Left colon (tissue), 2 donors: ENCODE measurements around the gene ZNF737. TPM values are rescaled to one million over a fixed set of nuclear protein-coding genes. Genes with fewer than 3 reads are reported as not detected.
"Not testable (repeated sequence)": the region's sequence is repeated elsewhere in the genome, so short reads cannot be mapped to it uniquely, and the experiment has no call there.

Source experiments
- ATAC-seq: fragments of 200-7000 bp; cut with Tn5 transposase; one replicate; pipeline ENCODE4 v1.9.1; 2020; ENCODE audit warnings: mild to moderate bottlenecking, moderate library complexity
- DNase-seq, 2 donors: peaks; one replicate each; pipeline ENCODE4 v3.0.0-alpha.2; 2020
- intact Hi-C, 2 donors: fragments of 100-400 bp; cut with DNase I in 1 of 2; cut with micrococcal nuclease in 1 of 2; formaldehyde crosslinking; loops; one replicate each; pipeline versions ENCODE4 v1.11.2 to v1.14.0; 2022; cut with DNase I, micrococcal nuclease
- long read RNA-seq: library from polyadenylated mRNA; unstranded; transcript quantifications from one replicate; pipeline ENCODE4 v2.0.0, GENCODE V29; 2021
- total RNA-seq, 2 donors: library from RNA; stranded (reverse); fragmentation: NEBNext Ultra II Directional; extraction: Animal tissue kit (Norgen Biotek cat#: 25700); gene quantifications; one replicate each; pipeline ENCODE4 v1.2.1, GENCODE V29; 2021
- donor health status: DM: no; HTN: no; CAD: no.
- donor health status: DM: yes; HTN: yes; CAD: no.

Gene ZNF737
- 1 to 10 TPM; 8.7 TPM for total RNA-seq
- long read RNA-seq, partial matches to known transcripts, result 0 of 5 reads
- long read RNA-seq, other reads (novel, unspliced or antisense), result 2 of 5 reads

- DNase-seq (peak; percentile 95 to 98), ATAC-seq (peak; percentile 98)
- intact Hi-C loops, result no loop called here
Observed at GRCh38 chr19:20565321-20566018, at the start of gene ZNF737. Gene ZNF737 (minus strand): TSS chr19:20565781. CDS start chr19:20565640, 141 bp downstream.

- intact Hi-C loops, ATAC-seq, DNase-seq: not testable (repeated sequence)
Observed at GRCh38 chr19:20614971-20615370, 49.4 kb upstream of the ZNF737 start.

GRCh38 chr19:20612711-20613316 lies 47.2 kb upstream of the ZNF737 start:
- no peak for DNase-seq
- intact Hi-C loops, result no loop called here
- no peak for ATAC-seq

GRCh38 chr19:20611866-20612265 lies 46.3 kb upstream of the ZNF737 start:
- ATAC-seq, result no peak
- DNase-seq, result no peak
- intact Hi-C loops, result no loop called here

DNA sequence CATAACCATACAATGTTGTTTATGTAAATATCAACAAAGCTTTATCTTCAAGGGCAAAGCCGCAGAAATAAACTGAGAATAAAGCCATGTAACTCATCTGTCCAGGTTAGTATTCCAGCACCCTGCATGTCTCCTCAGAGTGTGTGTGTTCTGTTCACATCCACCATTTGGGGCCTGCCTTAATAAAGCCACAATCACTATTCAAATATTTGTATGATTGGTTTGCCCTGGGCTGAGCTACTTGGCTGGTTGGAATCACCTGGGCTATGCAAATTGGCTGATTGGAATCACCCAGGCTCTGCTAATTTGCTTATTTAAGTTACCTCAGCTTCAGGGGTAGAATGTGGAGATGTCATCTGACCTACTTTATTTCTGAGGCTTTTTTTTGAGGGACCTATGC lies 42.4 kb upstream of the ZNF737 start:
- DNase-seq (no peak), ATAC-seq (no peak)
- intact Hi-C loops, result no loop called here

DNA sequence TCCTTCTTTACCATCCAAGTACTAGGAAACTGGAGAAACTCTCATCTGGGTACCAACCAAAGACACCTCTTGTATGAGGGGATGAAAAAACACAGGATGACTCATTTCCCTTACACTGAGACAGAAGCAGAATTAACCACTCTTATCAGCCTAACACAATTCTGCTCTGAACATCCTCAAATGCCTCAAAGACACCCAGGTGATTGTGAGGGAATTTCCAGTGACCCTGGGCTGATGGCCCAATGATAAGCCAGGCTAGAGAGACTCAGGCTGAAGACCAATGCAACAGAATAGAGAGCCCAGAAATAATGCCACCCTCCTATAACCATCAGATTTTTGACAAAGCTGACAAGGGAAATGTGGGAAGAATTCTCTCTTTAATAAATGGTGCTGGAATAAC lies 7.0 kb downstream of the ZNF737 start:
- DNase-seq (no peak), ATAC-seq (no peak)
- intact Hi-C loops, result no loop called here

GRCh38 chr19:20558011-20558410 lies 7.6 kb downstream of the ZNF737 start:
- intact Hi-C loops, result no loop called here
- DNase-seq (no peak), ATAC-seq (no peak)

DNA sequence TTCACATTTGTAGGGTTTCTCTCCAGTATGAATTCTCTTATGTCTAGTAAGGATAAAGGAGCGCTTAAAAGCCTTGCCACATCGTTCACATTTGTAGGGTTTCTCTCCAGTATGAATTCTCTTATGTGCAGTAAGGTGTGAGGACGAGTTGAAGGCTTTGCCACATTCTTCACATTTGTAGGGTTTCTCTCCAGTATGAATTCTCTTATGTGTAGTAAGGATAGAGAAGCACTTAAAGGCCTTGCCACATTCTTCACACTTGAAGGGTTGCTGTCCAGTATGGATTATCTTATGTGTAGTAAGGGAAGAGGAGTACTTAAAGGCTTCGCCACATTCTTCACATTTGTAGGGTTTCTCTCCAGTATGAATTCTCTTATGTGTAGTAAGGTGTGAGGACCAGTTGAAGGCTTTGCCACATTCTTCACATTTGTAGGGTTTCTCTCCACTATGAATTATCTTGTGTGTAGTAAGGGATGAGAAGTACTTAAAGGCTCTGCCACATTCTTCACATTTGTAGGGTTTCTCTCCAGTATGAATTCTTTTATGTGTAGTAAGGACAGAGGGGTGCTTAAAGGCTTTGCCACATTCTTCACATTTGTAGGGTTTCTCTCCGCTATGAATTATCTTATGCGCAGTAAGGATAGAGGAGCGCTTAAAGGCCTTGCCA lies 20.8 kb downstream of the ZNF737 start:
- intact Hi-C loops, DNase-seq, ATAC-seq: not testable (repeated sequence)

GRCh38 chr19:20530303-20530702 lies 35.3 kb downstream of the ZNF737 start:
- ATAC-seq, intact Hi-C loops, DNase-seq: not testable (repeated sequence)

- DNase-seq (no peak), ATAC-seq (no peak)
- intact Hi-C loops, result no loop called here
Observed at GRCh38 chr19:20513189-20513904, 52.2 kb downstream of the ZNF737 start.

- intact Hi-C loops, result no loop called here
- ATAC-seq (no peak), DNase-seq (no peak)
Observed at GRCh38 chr19:20503476-20503875, 62.1 kb downstream of the ZNF737 start.

Other genes starting within 250 kb of the ZNF737 start
- gene ZNF626, start 95.8 kb upstream of the ZNF737 start, total RNA-seq, result 1 to 10 TPM; 2.2 to 3.1 TPM
- gene ZNF66, start 210.5 kb upstream of the ZNF737 start, total RNA-seq, result 1 to 10 TPM; 4.1 to 5.9 TPM